RKO (cell line): ENCODE measurements around the gene TSPAN6.

Experiments
- DNase-seq: peaks from one replicate; pipeline ENCODE4 v3.0.0-alpha.2; 2016; ENCODE audit warnings: low spot score

TSPAN6 gene

GRCh38 chrX:100636321-100636991 is at the start of gene TSPAN6:
Gene TSPAN6, minus strand, starts transcription at chrX:100636806. Its CDS starts 112 bp downstream, at chrX:100636694.
- DNase-seq: peak; percentile 90

GRCh38 chrX:100685997-100686305 is 49.3 kb upstream of the TSPAN6 start:
- no peak for DNase-seq

- DNase-seq: peak; percentile 84
Observed at GRCh38 chrX:100685284-100685996, 48.8 kb upstream of the TSPAN6 start.

- DNase-seq: no peak
Observed at GRCh38 chrX:100682939-100683338, 46.3 kb upstream of the TSPAN6 start.

GRCh38 chrX:100681599-100681998 is 45.0 kb upstream of the TSPAN6 start:
- no peak for DNase-seq

GRCh38 chrX:100680756-100681155 is 44.1 kb upstream of the TSPAN6 start:
- DNase-seq: no peak

GRCh38 chrX:100677611-100678181 is 41.1 kb upstream of the TSPAN6 start:
- DNase-seq: no peak

- DNase-seq: no peak
Observed at GRCh38 chrX:100674705-100675104, 38.1 kb upstream of the TSPAN6 start.

- peak; percentile 18 for DNase-seq
Observed at GRCh38 chrX:100673397-100673953, 36.9 kb upstream of the TSPAN6 start.

GRCh38 chrX:100672966-100673365 is 36.4 kb upstream of the TSPAN6 start:
- DNase-seq: no peak

- no peak for DNase-seq
Observed at GRCh38 chrX:100663642-100664041, 27.0 kb upstream of the TSPAN6 start.

GRCh38 chrX:100662796-100663195 is 26.2 kb upstream of the TSPAN6 start:
- no peak for DNase-seq

- DNase-seq: no peak
Observed at GRCh38 chrX:100662170-100662569, 25.6 kb upstream of the TSPAN6 start.

GRCh38 chrX:100659431-100660137 is 23.0 kb upstream of the TSPAN6 start:
- no peak for DNase-seq

- DNase-seq: no peak
Observed at GRCh38 chrX:100658941-100659381, 22.4 kb upstream of the TSPAN6 start.

- peak; percentile 62 for DNase-seq
Observed at GRCh38 chrX:100654261-100654660, 17.7 kb upstream of the TSPAN6 start.

- no peak for DNase-seq
Observed at GRCh38 chrX:100652266-100652665, 15.7 kb upstream of the TSPAN6 start.

- DNase-seq: no peak
Observed at GRCh38 chrX:100650841-100651240, 14.2 kb upstream of the TSPAN6 start.

GRCh38 chrX:100649550-100650356 is 13.1 kb upstream of the TSPAN6 start:
- DNase-seq: no peak

GRCh38 chrX:100648458-100649417 is 12.1 kb upstream of the TSPAN6 start:
- no peak for DNase-seq
